Measurements from ENCODE around the gene NPR1. TPM values are rescaled to one million over a fixed set of nuclear protein-coding genes. Genes with fewer than 3 reads are reported as not detected.
A peak's percentile ranks its signal among the peaks of the same experiment; 100 is the strongest.
"Not testable (repeated sequence)": the region's sequence is repeated elsewhere in the genome, so short reads cannot be mapped to it uniquely, and the experiment has no call there.

NPR1 gene
- polyA plus RNA-seq, 3 donors: 14.9 to 176 (median 81.7) TPM

- 0 to 1% (median 0%) methylated on average over 35 of the region's 35 CpGs for WGBS, 3 donors
- H3K27ac ChIP-seq (ENCODE audit: low read depth, low read length): no peak within 1 kb of the TSS
These were observed 7.4 kb upstream of the NPR1 start, which contains the start of gene ILF2 for GRCh38 chr1:153670859-153671627. ILF2 (minus strand) TSS chr1:153670993; CDS start chr1:153670922, 71 bp downstream.

- H3K27ac ChIP-seq (ENCODE audit: low read depth, low read length): not testable (repeated sequence)
- WGBS, 3 donors: 6 to 8% (median 8%) methylated on average over 28 of the region's 28 CpGs
These were observed 6.7 kb upstream of the NPR1 start for GRCh38 chr1:153671628-153672353.

- no peak overlapping the region for H3K27ac ChIP-seq (ENCODE audit: low read depth, low read length)
- WGBS, 3 donors: 93 to 100% (median 93%) methylated on average over 2 of the region's 2 CpGs
These were observed 5.0 kb upstream of the NPR1 start for GRCh38 chr1:153673511-153673910.

- 2 to 5% (median 2%) methylated on average over 26 to 29 of the region's 29 CpGs for WGBS, 3 donors
- no peak overlapping the region for H3K27ac ChIP-seq (ENCODE audit: low read depth, low read length)
These were observed 570 bp upstream of the NPR1 start for GRCh38 chr1:153677718-153678518.

- H3K27ac ChIP-seq (ENCODE audit: low read depth, low read length): no peak overlapping the region
- 1 to 6% (median 2%) methylated on average over 68 to 73 of the region's 73 CpGs for WGBS, 3 donors
These were observed 1.0 kb downstream of the NPR1 start for GRCh38 chr1:153679337-153680119.

GRCh38 chr1:153680120-153680403 lies 1.6 kb downstream of the NPR1 start:
- no peak overlapping the region for H3K27ac ChIP-seq (ENCODE audit: low read depth, low read length)
- 13 to 37% (median 14%) methylated on average over 9 to 10 of the region's 10 CpGs for WGBS, 3 donors

GRCh38 chr1:153682730-153683129 lies 4.2 kb downstream of the NPR1 start:
- 80 to 90% (median 85%) methylated on average over 7 of the region's 7 CpGs for WGBS, 3 donors
- no peak overlapping the region for H3K27ac ChIP-seq (ENCODE audit: low read depth, low read length)

GRCh38 chr1:153683854-153684253 lies 5.4 kb downstream of the NPR1 start:
- H3K27ac ChIP-seq (ENCODE audit: low read depth, low read length): no peak overlapping the region
- 73 to 86% (median 79%) methylated on average over 5 of the region's 5 CpGs for WGBS, 3 donors

DNA sequence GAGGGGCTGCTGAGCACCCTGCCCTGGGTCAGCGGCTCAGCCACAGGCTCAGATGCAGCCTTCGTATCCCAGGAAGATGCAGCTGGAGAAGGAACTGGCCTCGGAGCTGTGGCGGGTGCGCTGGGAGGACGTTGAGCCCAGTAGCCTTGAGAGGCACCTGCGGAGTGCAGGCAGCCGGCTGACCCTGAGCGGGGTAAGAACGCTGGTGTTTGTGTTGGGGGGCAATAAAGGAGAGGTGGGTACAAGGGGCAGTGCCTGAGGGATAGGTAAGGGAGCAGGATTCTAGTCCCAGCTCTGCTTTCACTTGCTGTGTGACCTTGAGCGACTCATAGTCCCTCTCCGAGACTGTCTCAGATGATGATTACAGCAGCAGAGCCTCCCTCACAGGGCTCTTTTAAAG lies 6.4 kb downstream of the NPR1 start:
- H3K27ac ChIP-seq (ENCODE audit: low read depth, low read length): no peak overlapping the region
- WGBS, 3 donors: 52 to 92% (median 88%) methylated on average over 12 of the region's 12 CpGs

- H3K27ac ChIP-seq (ENCODE audit: low read depth, low read length): no peak overlapping the region
- 71 to 84% (median 82%) methylated on average over 11 of the region's 11 CpGs for WGBS, 3 donors
These were observed 7.3 kb downstream of the NPR1 start for GRCh38 chr1:153685544-153686340.

DNA sequence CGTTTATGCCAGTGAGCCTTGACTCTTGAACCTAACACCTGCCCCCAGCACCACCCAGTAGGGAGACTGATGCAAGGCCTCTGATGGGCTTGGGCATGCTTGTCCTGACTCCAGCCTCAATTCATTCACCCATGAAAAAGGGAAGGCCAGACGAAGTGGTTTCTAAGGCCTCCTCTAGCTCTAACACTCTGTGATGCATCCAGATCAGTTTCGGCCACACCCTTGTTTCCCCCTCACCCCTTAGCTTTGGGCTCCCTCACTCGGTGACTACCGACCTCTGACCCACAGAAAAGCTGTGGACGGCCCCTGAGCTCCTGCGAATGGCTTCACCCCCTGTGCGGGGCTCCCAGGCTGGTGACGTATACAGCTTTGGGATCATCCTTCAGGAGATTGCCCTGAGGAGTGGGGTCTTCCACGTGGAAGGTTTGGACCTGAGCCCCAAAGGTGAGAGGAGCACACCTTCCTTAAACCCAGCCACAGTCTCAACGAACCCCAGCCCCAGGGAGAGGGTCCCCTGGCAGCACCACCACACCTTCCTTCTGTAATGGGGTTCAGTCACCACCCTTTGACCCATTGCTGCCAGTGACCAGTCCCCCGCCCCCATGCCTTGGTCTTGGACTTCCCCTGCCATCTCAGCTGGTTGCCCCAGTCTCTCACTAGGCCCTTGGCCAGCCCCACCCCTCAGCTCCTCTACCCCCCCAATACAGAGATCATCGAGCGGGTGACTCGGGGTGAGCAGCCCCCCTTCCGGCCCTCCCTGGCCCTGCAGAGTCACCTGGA lies 9.0 kb downstream of the NPR1 start:
- H3K27ac ChIP-seq (ENCODE audit: low read depth, low read length): no peak overlapping the region
- 80 to 90% (median 84%) methylated on average over 16 of the region's 16 CpGs for WGBS, 3 donors

DNA sequence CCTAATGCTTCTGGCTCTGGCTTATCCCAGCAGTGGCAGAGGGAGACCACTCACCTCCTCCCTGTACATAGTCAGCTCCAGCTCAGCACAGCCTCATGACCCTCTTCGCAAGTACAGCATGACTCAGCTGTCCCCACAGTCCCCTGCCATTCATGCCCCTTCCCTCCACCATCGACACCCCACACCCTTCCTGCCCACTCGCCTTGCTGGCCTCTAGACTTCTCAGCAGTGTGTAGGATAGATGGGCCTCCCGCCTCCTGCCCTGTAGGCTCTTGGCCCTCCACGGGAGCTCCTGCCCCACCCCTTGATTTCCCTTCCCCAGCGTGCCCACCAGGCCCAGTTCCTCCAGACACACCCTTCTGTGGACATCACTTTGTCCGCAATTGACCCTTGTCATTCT lies 9.8 kb downstream of the NPR1 start:
- no peak overlapping the region for H3K27ac ChIP-seq (ENCODE audit: low read depth, low read length)
- 81 to 88% (median 84%) methylated on average over 7 of the region's 7 CpGs for WGBS, 3 donors

GRCh38 chr1:153688736-153689328 lies 10.3 kb downstream of the NPR1 start:
- no peak overlapping the region for H3K27ac ChIP-seq (ENCODE audit: low read depth, low read length)
- 83 to 90% (median 86%) methylated on average over 18 of the region's 18 CpGs for WGBS, 3 donors

- H3K27ac ChIP-seq (ENCODE audit: low read depth, low read length): no peak overlapping the region
- 76 to 94% (median 92%) methylated on average over 4 of the region's 4 CpGs for WGBS, 3 donors
These were observed 15.0 kb downstream of the NPR1 start for GRCh38 chr1:153693466-153693865.

DNA sequence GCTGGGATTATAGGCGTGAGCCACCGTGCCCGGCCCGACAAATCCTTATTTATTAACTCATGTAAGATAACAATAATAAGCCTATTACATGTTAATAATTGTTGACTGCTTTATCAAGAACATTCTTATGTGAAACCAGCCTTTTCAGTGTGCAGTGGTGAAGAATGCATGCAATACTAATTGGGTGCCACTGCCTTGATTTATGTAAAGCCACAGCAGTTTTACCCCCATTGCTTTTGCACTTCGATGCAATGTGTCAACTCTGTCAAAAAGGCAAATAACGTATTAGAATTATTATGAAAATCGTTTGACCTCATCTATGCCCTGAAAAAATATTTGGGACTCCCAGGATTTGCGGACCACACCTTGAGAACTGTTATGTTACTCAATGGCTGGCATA lies 18.3 kb downstream of the NPR1 start:
- WGBS, 3 donors: 56 to 76% (median 76%) methylated on average over 8 of the region's 8 CpGs
- H3K27ac ChIP-seq (ENCODE audit: low read depth, low read length): no peak overlapping the region

DNA sequence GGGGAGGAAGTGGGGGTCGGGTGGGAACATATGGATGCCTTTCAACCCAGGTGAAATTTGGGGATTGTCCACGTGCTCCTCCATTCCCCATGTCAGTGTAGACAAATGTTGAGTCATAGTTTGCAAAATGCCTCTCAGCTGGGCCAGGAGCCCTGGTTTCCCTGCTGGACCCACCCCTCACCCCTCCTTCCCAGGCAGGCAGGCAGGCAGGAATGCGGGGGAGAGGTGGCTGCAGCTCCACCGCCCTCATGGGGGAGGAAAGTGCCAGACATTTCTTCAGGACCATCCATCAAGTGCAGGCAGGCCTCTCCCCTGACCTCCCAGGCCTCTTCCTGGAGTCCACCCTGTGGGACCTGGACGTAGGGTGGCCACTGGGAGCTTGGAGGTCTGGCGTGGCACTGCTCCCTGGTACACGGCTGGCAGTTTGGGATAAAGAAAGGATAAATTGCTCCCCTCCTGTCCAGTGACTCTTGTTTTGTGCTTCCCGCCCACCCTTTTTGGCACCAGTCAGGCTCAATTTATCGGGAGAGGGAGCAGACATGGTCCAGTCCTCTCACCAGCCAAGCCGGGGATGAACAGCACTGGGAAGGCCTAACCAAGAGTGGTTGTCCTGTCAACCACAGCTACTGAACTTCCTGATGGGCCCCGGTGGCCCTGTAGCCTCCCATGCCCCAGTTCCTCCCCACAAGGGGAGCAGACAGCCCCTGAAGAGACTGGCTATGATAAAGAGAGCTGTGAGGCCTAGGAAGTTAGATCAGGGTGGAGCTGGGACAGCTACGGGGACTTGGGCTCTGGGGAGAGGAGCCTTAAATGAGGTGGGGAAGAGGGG lies 18.9 kb downstream of the NPR1 start:
- WGBS, 3 donors: 39 to 58% (median 45%) methylated on average over 12 of the region's 12 CpGs
- peak overlapping the region; percentile 93 for H3K27ac ChIP-seq (ENCODE audit: low read depth, low read length)
